B cell (primary cell): Measurements from ENCODE around the gene ZNF587.

Experiments
- CTCF ChIP-seq: fragments of 200-600 bp; IDR thresholded peaks from one replicate; pipeline ENCODE4 v1.8.0; 2022; ENCODE audit warnings: antibody characterized with exemption, mild to moderate bottlenecking
- EZH2 ChIP-seq: IDR thresholded peaks from 2 replicates; pipeline ENCODE4 v1.6.1; 2012; ENCODE audit warnings: borderline replicate concordance, low read depth, mild to moderate bottlenecking, moderate library complexity, low read length; ENCODE audit not compliant: insufficient read depth, poor library complexity, severe bottlenecking

- TF ChIP-seq EZH2 = no peak
- no peak for TF ChIP-seq CTCF
These were observed 50.7 kb downstream of the ZNF587 start for GRCh38 chr19:57900311-57900710.
